Measurements from ENCODE around the gene TELO2.

The TELO2 gene

DNA sequence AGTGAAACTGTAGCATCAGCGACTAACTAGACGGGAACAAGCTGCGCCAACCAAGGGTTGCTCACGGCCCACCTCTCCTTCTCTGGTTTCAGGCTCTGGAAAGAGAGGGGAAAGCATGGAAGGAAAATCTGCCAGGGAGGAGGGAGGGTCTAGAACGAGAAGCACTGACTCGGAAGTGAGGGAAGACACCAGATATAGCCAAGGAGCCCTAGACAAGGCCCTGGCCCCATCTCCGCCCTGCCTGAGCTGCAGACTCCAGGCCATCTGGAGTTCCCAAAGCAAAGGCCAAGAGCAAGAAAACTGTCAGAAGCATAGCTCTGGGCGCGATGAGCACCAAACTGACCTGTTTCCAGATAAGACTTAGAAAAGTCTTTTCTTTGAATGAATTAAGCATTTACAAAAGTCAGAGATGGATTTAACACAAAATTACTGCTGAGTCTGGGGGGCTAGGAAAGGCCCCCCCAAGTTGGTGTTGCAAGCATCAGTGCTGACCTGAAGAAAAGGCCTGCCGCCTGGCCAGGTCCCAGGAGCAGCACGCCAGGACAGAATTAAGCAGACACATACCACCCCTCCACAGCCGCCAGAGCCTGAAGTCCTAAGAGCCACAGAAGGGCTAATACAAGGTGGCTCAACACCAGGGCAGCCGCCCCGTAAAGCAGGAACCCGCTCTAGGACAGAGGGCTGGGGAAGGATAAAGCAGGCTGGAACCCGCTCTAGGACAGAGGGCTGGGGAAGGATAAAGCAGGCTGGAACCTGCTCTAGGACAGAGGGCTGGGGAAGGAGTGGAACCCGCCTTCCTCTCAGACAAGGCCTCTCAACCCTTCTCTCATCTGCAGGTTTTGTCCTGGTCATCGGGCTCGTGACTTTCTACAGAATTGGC lies 61.0 kb downstream of the TELO2 start:
- DNase-seq (ENCODE audit: low read depth, low spot score), result no peak

GRCh38 chr16:1554826-1555445 lies 61.8 kb downstream of the TELO2 start:
- no peak for DNase-seq (ENCODE audit: low read depth, low spot score)

- DNase-seq (ENCODE audit: low read depth, low spot score), result peak; percentile 66
Measured at GRCh38 chr16:1556254-1556653, 63.1 kb downstream of the TELO2 start.

DNA sequence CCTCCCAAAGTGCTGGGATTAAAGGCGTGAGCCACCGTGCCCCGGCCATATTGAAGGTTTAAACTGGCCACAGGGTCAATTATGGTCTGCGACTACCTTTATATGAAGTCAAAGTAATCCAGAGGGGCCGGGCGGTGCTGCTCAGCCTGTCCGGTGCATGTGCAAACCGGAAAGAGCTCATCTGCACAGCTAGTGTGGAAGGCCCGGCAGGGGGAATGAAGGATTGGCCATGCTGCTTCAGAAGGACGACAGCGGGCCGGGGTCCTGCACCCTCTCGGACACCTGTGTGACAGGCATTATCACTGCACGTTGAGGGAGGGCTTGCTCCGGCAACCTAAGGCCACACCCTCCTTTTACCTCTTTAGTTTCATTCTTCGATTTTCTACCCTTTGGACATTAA lies 63.9 kb downstream of the TELO2 start:
- no peak for DNase-seq (ENCODE audit: low read depth, low spot score)

- no peak for DNase-seq (ENCODE audit: low read depth, low spot score)
Measured at GRCh38 chr16:1557576-1557975, 64.4 kb downstream of the TELO2 start.

DNA sequence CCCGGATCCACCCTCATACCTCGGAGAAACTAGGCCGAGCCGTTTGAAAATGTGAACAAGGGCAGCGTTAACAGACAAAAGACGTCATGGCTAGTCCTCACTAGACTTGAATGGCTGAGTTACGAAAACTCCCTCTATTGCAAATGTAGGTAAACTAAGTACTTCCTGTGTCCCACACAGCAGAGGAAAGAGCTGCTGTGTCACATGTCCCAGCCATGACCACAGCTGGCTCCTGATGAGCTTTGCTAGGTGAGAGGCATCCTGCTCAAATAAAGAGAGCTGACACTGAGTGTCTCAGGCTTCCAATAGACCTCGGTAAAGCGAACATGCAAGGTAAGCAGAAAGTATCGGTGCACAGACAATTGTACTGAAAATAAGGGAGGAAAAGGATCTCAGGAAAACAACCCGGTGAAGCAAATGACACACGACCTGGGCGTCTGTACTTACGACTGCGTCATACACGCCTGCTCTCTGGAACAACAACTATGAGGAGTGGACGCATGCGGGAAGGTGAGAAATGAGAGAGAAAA lies 66.4 kb downstream of the TELO2 start:
- DNase-seq (ENCODE audit: low read depth, low spot score), result no peak
